HG03139 (cell line): ENCODE results near the gene VMP1.

ENCODE experiments used
- ATAC-seq: cut with Tn5 transposase; IDR thresholded peaks from one replicate; pipeline ENCODE4 v1.9.1; 2021; ENCODE audit not compliant: unreplicated experiment

The VMP1 gene

DNA sequence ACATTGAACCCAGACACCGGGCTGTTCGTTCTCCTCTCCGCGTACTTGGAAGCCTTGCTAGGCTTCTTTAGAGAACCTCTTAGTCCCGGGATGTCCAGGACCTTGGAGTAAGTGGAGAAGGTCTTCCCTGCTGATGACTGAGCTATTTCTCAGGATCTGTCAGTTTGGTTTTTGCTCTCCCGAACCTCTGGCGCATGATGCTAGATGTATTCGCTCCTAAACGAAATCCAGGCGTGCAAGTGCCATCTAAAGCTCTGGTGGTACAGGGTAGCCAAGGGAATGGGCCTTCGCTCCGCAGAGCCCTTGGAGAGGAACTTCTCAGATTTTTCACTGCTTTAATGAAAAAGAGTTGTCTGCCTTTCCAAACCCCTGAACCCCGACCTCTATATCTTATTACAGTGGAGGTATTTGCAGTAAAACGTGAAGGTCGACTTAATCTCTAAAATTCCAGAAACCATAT lies 547 bp downstream of the VMP1 start:
- no peak for ATAC-seq

DNA sequence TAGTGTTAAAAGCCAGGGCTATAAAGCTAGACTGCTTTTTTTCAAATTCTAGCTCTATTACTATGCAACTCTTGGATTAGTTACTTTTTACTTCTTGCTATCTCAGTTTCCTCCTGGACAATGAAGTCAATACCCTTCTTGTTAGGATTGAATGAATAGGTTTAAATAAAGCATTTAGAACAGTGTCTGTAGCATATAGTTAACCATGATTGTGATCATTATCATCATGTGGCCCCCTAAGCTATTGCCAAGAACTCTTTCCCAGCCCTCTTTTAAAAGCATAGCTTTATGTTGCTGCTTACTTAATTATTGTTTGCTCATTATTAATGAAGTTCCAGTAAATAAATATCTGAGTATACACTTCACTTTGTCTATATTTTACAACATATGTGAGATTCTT lies 4.5 kb downstream of the VMP1 start:
- no peak for ATAC-seq

DNA sequence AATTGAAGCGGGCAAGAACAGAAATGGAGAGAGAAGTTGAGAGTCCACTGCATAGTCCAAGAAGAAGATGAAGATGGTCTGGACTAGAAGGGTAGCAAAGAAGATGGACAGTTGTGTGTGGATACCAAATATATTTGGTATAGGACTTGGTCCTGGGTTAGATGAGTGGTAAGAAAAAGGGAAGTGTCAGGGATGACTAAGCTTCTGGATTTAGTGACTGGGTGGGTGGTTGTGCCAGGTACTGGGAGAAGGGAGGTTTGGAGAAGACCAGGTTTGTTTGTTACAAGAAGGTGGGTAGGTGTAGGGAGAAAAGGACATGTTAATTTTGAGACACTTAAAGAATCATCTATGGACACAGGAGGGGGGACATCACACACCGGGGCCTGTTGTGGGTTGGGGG lies 5.4 kb downstream of the VMP1 start:
- ATAC-seq = no peak

DNA sequence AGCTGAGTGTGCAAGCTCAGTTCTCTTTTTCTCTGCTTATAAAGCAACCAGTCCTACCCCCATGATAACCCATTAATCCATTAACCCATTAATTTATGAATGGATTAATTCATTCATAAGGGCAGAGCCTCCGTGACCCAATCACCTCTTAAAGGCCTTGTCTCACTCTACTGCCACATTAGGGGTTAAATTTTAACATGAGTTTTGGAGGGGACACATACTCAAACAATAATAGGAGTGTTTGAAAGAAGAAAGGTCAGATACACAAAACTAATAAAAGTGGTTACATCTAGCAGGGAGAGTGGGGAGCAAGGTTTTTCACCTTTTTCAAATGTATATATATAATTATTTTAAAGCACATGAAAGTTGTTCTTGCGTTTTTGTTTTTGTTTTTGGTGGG lies 6.8 kb downstream of the VMP1 start:
- no peak for ATAC-seq

DNA sequence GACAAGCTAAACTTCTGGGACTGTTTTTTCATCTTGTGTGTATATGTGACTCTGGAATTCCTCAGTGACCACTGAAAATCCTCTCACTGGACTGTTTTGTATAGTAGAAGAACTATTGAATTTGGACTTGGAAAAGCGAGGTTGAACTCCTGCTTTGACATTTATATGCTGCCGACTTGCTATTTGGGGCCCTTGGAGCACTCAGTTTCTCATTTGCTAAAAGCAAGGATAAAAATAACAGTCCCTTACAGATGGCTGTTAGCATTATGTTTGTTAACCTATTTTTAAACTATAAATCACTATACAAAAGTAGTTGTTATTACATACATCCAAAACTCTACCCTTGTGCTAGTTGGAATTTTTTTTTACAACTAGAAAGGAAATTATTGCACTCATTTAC lies 9.0 kb downstream of the VMP1 start:
- ATAC-seq = no peak

DNA sequence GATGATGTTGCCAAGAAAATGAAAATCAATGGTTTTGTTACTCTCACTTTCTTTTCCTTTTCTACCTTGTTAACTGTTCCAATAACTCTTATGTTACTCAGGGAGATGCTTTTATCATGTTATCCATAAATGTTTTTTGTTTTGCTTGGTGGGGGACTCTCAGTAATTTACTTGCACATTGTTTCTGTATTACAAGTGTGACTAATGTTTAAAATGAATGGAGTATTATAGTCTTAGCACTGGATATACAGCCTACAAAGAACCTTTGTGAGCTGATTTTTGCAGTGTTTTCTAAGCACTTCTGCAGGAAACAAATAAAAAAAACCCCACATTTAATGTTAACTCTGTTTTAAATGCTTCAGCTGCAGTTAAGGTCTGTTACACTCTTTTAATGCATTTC lies 12.1 kb downstream of the VMP1 start:
- no peak for ATAC-seq

DNA sequence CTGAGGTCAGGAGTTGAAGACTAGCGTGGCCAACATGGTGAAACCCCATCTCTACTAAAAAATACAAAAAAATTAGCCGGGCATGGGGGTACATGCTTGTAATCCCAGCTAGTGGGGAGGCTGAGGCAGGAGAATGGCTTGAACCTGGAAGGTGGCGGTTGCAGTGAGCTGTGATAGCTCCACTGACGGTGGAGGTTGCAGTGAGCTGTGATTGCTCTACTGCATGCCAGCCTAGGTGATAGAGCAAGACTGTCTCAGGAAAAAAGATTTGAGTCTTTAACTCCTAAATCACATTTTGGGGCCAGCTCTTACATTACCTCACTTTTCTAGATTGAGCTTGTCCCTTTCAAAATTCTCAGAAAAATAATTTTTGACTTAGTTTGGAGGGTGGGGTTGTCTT lies 15.2 kb downstream of the VMP1 start:
- no peak for ATAC-seq

DNA sequence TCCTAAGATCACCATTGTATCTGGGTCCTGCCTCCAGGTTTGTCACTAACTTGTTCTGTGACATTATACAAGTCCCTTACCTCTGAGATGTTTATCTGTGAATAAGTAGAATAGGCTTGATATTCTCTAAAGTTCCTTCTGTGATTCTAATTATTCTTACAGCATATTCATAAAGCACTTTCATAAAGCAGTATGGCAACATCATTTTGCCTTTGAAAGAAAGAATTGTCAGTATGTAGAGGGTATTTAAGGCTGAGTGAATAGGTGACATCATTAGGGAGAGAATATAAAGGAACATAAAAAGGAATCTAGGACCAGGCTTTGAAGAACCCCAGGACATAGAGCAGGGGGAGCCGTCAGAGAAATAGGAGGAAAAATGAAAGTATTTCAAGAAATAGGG lies 15.6 kb downstream of the VMP1 start:
- ATAC-seq = no peak

DNA sequence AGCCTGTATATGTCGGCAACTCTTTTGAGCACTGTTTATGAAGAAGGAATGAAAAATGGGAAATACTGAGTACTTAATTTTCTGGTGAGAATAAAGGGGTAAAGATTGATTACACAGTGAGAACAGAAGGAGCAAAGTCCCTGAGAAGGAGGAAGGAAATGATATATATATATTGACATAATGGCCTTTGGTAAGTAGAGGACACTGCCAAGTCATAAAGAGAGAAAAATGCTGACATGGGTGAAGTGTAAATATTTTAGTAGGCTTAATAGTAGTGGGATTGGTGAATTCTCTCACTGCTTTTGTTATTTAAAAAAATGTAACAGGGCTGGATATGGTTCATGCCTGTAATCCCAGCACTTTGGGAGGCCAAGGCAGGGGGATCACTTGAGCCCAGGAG lies 16.2 kb downstream of the VMP1 start:
- no peak for ATAC-seq

DNA sequence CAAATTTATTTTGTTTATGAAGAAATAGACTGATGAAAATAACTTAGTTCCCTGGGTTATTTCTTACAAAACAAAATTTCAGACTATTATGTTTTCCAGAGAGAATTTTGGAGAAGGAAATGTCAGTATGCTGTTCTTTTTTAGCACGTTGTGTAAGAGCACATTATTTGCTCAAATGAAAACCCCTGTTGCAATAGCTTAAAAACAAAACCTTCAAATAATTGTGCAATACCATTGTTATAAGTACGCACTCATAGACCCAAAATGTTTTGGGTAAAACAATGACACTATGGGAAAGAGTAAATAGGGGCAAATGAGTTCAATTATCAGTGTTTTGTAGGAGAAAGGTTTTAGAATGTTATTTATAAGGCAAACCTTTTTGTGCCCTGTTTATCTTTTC lies 18.2 kb downstream of the VMP1 start:
- no peak for ATAC-seq

DNA sequence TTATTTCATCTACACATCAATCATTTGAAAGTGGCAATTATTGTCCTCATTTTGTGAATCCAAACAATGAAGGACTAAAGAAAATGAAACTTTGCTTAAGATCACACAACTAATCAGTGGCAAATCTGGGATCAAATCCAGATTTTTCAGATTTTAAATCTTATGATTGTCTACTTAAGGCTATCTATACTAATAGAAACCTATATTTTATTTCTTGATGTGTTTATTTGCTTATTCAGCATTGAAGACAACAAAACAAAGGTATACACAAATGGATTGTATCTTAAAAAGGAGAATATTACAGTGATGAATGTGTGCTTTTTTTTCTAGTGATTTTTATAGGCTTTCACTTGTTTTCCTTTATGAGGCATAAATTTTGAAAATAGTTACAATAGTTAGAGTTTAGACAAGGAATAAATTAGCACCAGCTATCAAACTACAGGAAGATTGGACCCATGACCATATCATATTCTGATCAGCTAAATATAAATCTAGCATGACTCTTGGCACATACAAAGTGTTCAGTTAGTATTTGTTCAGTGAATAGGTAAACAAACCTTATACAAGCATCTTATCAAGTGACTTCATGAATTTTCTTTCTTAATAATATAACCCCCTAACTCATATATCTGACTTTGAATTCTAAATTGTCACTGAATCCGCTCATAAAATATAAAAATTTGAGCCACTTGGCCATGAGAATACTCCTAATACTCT lies 20.5 kb downstream of the VMP1 start:
- ATAC-seq = no peak

DNA sequence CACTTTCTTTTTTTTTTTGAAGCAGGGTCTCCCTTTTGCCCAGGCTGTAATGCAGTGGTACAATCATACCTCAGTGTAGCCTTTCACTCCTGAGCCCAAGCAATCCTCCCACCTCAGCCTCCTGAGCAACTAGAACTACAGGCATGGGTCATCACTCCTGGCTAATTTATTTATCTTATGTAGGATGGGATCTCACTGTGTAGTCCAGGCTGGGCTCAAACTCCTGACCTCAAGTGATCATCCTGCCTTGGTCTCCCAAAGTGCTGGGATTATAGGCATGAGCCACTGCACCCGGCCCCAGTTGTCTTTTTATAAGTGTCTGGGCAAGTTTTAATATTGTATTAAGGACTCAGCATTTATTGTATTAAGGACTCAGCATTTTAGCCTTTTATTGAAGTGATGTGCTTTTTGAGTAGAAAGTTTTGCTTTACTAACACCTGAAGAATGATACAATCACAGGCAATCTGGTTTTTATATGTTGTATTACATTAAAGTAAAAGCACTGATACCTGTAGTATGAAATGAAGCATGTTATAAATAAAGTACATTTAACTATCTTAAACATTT lies 22.9 kb downstream of the VMP1 start:
- no peak for ATAC-seq

DNA sequence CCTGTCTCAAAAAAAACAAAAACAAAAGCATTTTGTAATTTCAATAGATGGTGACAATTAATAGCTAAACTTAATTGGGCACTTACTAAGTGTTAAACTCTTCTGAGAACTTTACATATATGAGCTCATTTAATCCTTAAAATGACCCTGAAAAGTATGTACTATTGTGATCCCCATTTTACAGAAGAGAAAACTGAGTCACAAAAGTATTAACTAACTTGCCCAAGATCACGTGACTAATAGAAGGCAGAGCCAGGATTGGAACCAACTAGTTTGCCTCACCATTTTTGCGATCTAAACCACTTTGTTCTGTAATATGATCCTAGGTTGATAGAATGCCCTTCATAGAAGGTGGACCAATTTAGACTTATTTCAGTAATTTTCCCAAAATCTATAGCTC lies 26.2 kb downstream of the VMP1 start:
- no peak for ATAC-seq

DNA sequence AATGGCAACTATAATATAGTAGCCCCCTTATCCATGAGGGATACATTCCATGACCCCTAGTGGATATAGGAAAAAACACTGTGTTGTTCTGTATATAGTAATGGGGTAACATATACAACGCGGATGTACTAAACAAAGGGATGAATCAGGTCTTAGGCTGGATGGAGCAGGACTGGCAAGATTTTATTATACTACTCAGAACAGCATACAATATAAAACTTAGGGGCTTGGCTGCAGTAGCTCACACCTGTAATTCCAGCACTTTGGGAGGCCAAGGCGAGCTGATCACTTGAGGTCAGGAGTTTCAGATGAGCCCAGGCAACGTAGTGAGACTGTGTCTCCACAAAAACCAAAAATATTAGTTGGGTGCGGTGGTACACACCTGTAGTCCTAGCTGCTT lies 26.8 kb downstream of the VMP1 start:
- no peak for ATAC-seq

DNA sequence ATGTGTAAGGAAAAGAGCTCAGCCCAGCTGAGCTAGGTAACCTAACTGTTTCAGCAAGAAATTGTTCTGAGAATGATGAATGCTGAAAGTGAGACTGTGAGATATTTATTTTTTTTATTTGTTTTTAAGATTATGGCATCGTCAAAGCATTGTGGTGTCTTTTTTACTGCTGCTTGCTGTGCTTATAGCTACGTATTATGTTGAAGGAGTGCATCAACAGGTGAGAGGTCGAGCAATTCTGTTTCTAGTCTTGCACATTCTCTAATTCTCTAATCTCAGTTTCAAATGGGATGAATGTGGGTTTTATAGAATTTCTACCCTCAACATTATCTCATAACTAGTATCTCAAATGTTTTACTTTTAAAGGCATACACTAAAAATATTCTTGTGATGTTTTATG lies 29.9 kb downstream of the VMP1 start:
- no peak for ATAC-seq

DNA sequence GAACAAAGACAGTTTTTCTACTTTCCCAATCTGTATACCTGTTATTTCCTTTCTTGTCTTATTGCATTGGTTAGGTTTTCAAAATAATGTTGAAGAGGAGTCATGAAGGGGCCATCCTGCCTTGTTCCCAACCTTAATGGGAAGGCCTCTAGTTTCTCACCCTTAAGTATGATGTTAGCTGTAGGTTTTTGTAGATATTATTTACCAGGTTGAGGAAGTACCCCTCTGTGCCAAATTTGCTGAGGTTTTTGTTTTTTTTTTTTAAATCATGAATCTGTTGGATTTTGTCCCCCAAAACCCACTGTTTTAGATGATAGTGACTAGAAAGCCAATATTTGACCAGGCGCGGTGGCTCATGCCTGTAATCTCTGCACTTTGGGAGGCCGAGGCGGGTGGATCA lies 36.4 kb downstream of the VMP1 start:
- no peak for ATAC-seq

DNA sequence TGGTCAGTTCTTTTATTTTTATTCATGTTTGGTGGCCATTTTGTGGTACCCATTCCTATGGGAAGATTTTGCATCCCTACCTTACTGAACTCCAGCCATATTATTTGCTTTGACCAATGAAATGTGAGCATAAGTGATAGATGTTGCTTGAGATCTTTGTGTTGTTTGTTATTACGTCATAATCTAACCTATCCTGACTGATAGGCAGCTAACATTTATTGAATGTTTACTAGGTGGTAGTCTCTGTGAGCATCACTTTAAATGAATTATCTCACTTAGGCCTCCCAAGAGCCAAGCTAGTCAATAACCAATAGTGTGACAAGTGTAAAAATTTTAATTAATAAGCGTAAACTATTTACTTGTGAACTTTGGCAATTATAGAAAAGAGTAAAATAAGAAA lies 37.6 kb downstream of the VMP1 start:
- no peak for ATAC-seq

DNA sequence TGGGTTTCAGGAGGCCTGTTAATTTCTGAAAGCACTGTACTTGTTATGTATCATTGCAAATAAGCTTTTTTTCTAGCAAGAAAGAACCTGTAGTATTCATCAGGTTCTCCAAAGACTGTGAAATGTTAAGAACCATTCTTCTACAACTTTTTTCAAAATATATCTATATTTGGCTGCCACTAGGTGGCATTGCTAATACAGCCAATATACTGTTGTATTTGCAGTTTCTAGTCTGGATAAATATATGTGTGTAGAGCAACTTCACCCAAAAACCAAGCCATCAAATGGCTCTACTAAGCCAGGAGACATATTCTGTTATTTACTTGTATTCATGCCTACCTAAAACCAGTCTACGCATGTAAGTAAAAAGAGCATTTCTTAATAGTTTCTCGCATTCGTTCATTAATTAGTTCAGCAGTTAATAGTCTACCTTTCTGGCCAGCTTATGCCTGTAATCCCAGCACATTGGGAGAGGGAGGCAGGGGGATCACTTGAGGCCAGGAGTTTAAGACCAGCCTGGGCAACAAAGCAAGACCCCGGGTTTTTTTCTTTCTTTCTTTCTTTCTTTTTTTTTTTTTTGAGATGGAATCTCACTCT lies 39.5 kb downstream of the VMP1 start:
- no peak for ATAC-seq

DNA sequence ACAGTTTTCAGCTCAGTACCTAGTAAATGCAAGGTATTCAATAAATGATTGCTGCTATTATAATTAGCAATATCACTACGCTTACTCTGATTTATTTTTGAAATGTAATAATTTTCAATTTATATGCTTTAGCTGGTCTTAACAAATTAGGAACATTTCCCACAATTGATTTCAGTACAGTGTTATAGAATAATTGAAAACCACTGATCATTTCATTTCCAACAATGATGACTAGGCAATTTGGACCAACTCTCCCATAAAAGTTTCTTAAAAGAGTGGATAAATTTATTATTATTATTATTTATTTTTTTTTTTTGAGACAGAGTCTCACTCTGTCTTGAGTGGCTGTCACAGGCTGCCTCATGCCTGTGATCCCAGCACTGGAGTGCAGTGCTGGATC lies 41.1 kb downstream of the VMP1 start:
- ATAC-seq = no peak

DNA sequence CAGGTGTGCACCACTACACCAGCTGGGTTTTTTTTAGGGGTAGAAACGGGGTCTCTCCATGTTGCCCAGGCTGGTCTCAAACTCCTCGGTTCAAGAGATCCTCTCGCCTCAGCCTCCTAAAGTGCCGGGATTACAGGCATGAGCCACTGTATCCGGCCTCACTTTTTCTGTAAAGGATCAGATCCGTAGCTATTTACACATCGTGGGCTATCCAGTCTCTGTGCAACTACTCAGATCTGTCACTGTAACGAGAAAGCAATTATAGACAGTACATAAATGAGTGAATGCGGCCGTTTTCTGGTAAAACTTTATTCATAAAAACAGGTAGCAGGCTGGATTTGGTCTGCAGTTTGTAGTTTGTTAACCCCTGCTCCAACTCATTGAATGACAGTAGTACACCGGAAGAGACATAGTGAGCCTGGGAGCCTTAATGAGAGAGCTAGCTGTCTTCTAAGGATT lies 44.5 kb downstream of the VMP1 start:
- ATAC-seq = no peak

DNA sequence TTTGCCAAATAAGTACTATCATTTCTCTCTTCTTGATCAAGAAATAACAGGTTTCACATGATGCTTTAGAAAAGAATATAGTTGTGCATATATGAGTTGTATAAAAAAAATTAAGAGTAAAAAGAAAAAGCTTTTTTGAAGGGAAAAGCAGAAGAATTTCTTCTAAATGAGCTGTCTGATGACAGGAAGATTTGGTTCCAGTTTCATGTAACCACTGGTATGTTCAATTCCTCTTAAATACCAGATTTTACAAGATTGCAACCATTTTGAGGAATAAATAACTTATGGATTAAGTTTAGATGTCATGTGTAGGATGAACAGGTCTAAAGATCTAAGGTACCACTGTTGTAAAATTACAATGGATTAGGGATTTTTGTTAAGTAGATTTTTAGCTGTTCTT lies 45.0 kb downstream of the VMP1 start:
- no peak for ATAC-seq

DNA sequence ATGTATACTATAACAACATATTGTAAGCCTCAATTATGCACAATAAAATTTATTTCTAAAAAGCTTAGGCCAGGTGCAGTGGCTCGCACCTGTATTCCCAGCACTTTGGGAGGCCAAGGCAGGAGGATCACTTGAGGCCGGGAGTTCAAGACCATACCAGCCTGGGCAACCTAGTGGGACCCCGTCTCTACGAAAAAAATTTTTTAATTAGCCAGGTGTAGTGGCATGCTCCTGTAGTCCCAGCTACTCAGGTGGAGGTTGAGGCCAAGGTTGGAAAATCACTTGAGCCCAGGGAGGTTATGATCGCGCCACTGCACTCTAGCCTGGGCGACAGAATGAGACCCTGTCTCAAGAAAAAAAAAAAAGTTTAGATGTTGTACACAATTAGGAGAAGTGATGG lies 45.5 kb downstream of the VMP1 start:
- ATAC-seq = no peak
